ENCODE results near the gene ERAL1. TPM values are rescaled to one million over a fixed set of nuclear protein-coding genes. Genes with fewer than 3 reads are reported as not detected.
"Not testable (repeated sequence)": the region's sequence is repeated elsewhere in the genome, so short reads cannot be mapped to it uniquely, and the experiment has no call there.

ERAL1 gene
- total and polyA plus RNA-seq, 3 experiments from 2014 or later: 44.7 to 86.2 (median 84.1) TPM

- Histone ChIP-seq H3K4me3 (ENCODE audit: low read length) (peak overlapping the region; percentile 82), H3K36me3 (ENCODE audit: insufficient read depth, low read length) (no peaks in the 10 kb centered on the region), H3K4me1 (ENCODE audit: insufficient read depth, low read length) (peaks cover 11% of the 10 kb centered on the region), H3K27me3 (ENCODE audit: insufficient read depth, low read length, poor library complexity, severe bottlenecking) (no peaks in the 10 kb centered on the region), H3K27ac (ENCODE audit: low read depth, low read length) (peak overlapping the region; percentile 80), H3K9me3 (ENCODE audit: low read length) (no peaks in the 10 kb centered on the region)
- no peaks in the 10 kb centered on the region for H3K27me3 Mint-ChIP-seq
- POLR2A ChIA-PET: interaction anchor here (0.7 to 1.2 kb wide), 4 partner anchors 28 to 122 kb away, joined by 7 to 9 read pairs (median 8); partner anchors contain the start of genes PHF12 and RPL23A
- no peak for DNase-seq
- H3K27ac Mint-ChIP-seq: peak overlapping the region; percentile 84 to 98 (median 98)
- H3K9me3 Mint-ChIP-seq: no peaks in the 10 kb centered on the region
- H3K4me1 Mint-ChIP-seq: peaks cover 20 to 35% (median 31%) of the 10 kb centered on the region in 3 donors
- H3K36me3 Mint-ChIP-seq: peaks cover 0 to 18% (median 0%) of the 10 kb centered on the region in 3 donors
- peak overlapping the region; percentile 95 to 99 (median 98) for H3K4me3 Mint-ChIP-seq
- CTCF ChIA-PET: interaction anchor here (0.6 to 3.0 kb wide), 10 partner anchors 11 to 115 kb away, joined by 3 to 11 read pairs (median 5); partner anchors contain the start of genes DHRS13, FLOT2, PHF12 and TLCD1
These were observed 12.9 kb upstream of the ERAL1 start for GRCh38 chr17:28841901-28842281.

GRCh38 chr17:28842282-28843012 lies 12.4 kb upstream of the ERAL1 start, which contains the start of gene FAM222B:
TSS of gene FAM222B (minus strand) at chr17:28842790. CDS start at chr17:28766667, 76,123 bp downstream.
- ChIA-PET CTCF (interaction anchor here (0.6 to 3.0 kb wide), 12 partner anchors 10 to 508 kb away, joined by 3 to 11 read pairs (median 4); partner anchors contain the start of genes DHRS13, FLOT2, PHF12 and TLCD1), POLR2A (interaction anchor here (0.7 to 1.2 kb wide), 6 partner anchors 24 to 123 kb away, joined by 3 to 9 read pairs (median 7); partner anchors contain the start of genes PHF12 and RPL23A)
- no peaks in the 10 kb centered on the region for H3K9me3 Mint-ChIP-seq
- Histone ChIP-seq H3K4me1 (ENCODE audit: insufficient read depth, low read length) (peaks cover 11% of the 10 kb centered on the region), H3K27me3 (ENCODE audit: insufficient read depth, low read length, poor library complexity, severe bottlenecking) (no peaks in the 10 kb centered on the region), H3K9me3 (ENCODE audit: low read length) (no peaks in the 10 kb centered on the region), H3K4me3 (ENCODE audit: low read length) (peak within 1 kb of the TSS; percentile 82), H3K27ac (ENCODE audit: low read depth, low read length) (peak within 1 kb of the TSS; percentile 80), H3K36me3 (ENCODE audit: insufficient read depth, low read length) (no peaks in the 10 kb centered on the region)
- peak within 1 kb of the TSS; percentile 84 to 98 (median 98) for H3K27ac Mint-ChIP-seq
- peaks cover 0 to 18% (median 0%) of the 10 kb centered on the region in 3 donors for H3K36me3 Mint-ChIP-seq
- H3K27me3 Mint-ChIP-seq: no peaks in the 10 kb centered on the region
- H3K4me1 Mint-ChIP-seq: peaks cover 20 to 35% (median 31%) of the 10 kb centered on the region in 3 donors
- DNase-seq: peak; percentile 82 to 91 (median 85)
- H3K4me3 Mint-ChIP-seq: peak within 1 kb of the TSS; percentile 95 to 99 (median 98)

GRCh38 chr17:28843816-28844148 lies 11.0 kb upstream of the ERAL1 start:
- Mint-ChIP-seq H3K4me3 (peak overlapping the region; percentile 37 to 99 (median 60)), H3K36me3 (peaks cover 0 to 18% (median 0%) of the 10 kb centered on the region in 3 donors), H3K27ac (peak overlapping the region in 4 of 8 donors; percentile 45 to 98 (median 80)), H3K4me1 (peaks cover 20 to 35% (median 29%) of the 10 kb centered on the region in 3 donors), H3K27me3 (no peaks in the 10 kb centered on the region), H3K9me3 (no peaks in the 10 kb centered on the region)
- peaks cover 11% of the 10 kb centered on the region for H3K4me1 ChIP-seq (ENCODE audit: insufficient read depth, low read length)
- H3K27ac ChIP-seq (ENCODE audit: low read depth, low read length): no peak overlapping the region
- no peak for DNase-seq
- H3K4me3 ChIP-seq (ENCODE audit: low read length): no peak overlapping the region
- POLR2A ChIA-PET: no interaction called here
- H3K36me3 ChIP-seq (ENCODE audit: insufficient read depth, low read length): no peaks in the 10 kb centered on the region
- no peaks in the 10 kb centered on the region for H3K27me3 ChIP-seq (ENCODE audit: insufficient read depth, low read length, poor library complexity, severe bottlenecking)
- CTCF ChIA-PET: interaction anchor here (0.9 to 3.0 kb wide), 5 partner anchors 16 to 509 kb away, joined by 3 to 11 read pairs (median 6); partner anchors contain the start of gene TLCD1
- H3K9me3 ChIP-seq (ENCODE audit: low read length): no peaks in the 10 kb centered on the region

- Mint-ChIP-seq H3K4me3 (no peak overlapping the region), H3K4me1 (peaks cover 11 to 19% (median 11%) of the 10 kb centered on the region in 3 donors), H3K36me3 (peaks cover 0 to 9% (median 0%) of the 10 kb centered on the region in 3 donors), H3K9me3 (no peaks in the 10 kb centered on the region), H3K27me3 (no peaks in the 10 kb centered on the region), H3K27ac (no peak overlapping the region)
- Histone ChIP-seq H3K9me3 (ENCODE audit: low read length) (no peaks in the 10 kb centered on the region), H3K4me3 (ENCODE audit: low read length) (no peak overlapping the region), H3K4me1 (ENCODE audit: insufficient read depth, low read length) (peaks cover 11% of the 10 kb centered on the region), H3K27me3 (ENCODE audit: insufficient read depth, low read length, poor library complexity, severe bottlenecking) (no peaks in the 10 kb centered on the region), H3K36me3 (ENCODE audit: insufficient read depth, low read length) (no peaks in the 10 kb centered on the region), H3K27ac (ENCODE audit: low read depth, low read length) (no peak overlapping the region)
- POLR2A ChIA-PET: no interaction called here
- CTCF ChIA-PET: no interaction called here
- no peak for DNase-seq
These were observed 8.6 kb upstream of the ERAL1 start for GRCh38 chr17:28846231-28846630.

- H3K4me3 Mint-ChIP-seq; H3K9me3 Mint-ChIP-seq; DNase-seq; H3K9me3 ChIP-seq (ENCODE audit: low read length); H3K27me3 Mint-ChIP-seq; H3K27ac Mint-ChIP-seq; H3K36me3 ChIP-seq (ENCODE audit: insufficient read depth, low read length); CTCF ChIA-PET; POLR2A ChIA-PET; H3K4me1 ChIP-seq (ENCODE audit: insufficient read depth, low read length); H3K36me3 Mint-ChIP-seq; H3K27ac ChIP-seq (ENCODE audit: low read depth, low read length); H3K27me3 ChIP-seq (ENCODE audit: insufficient read depth, low read length, poor library complexity, severe bottlenecking); H3K4me3 ChIP-seq (ENCODE audit: low read length): not testable (repeated sequence)
- H3K4me1 Mint-ChIP-seq: peaks cover 8 to 16% (median 9%) of the 10 kb centered on the region in 3 donors
These were observed 8.1 kb upstream of the ERAL1 start for GRCh38 chr17:28846699-28847098.

GRCh38 chr17:28848667-28849066 lies 6.1 kb upstream of the ERAL1 start:
- H3K27me3 ChIP-seq (ENCODE audit: insufficient read depth, low read length, poor library complexity, severe bottlenecking); H3K4me1 ChIP-seq (ENCODE audit: insufficient read depth, low read length); H3K27me3 Mint-ChIP-seq; H3K36me3 Mint-ChIP-seq; H3K9me3 ChIP-seq (ENCODE audit: low read length); H3K27ac ChIP-seq (ENCODE audit: low read depth, low read length); H3K36me3 ChIP-seq (ENCODE audit: insufficient read depth, low read length); H3K9me3 Mint-ChIP-seq; H3K4me3 ChIP-seq (ENCODE audit: low read length); H3K4me1 Mint-ChIP-seq; POLR2A ChIA-PET: not testable (repeated sequence)
- peak; percentile 34 to 68 (median 40) for DNase-seq
- CTCF ChIA-PET: interaction anchor here (0.7 to 2.4 kb wide), 12 partner anchors 12 to 122 kb away, joined by 3 to 10 read pairs (median 3); partner anchors contain the start of genes DHRS13 and FLOT2
- peak overlapping the region in 2 of 8 donors; percentile 10 to 57 for H3K27ac Mint-ChIP-seq
- peak overlapping the region in 1 of 7 donors; percentile 70 for H3K4me3 Mint-ChIP-seq

GRCh38 chr17:28849281-28849680 lies 5.5 kb upstream of the ERAL1 start:
- H3K27ac Mint-ChIP-seq: no peak overlapping the region
- POLR2A ChIA-PET: no interaction called here
- no peak overlapping the region for H3K4me3 ChIP-seq (ENCODE audit: low read length)

GRCh38 chr17:28853295-28853694 lies 1.5 kb upstream of the ERAL1 start:
- peak overlapping the region in 3 of 8 donors; percentile 19 to 33 (median 29) for H3K27ac Mint-ChIP-seq
- H3K4me1 ChIP-seq (ENCODE audit: insufficient read depth, low read length): peaks cover 14% of the 10 kb centered on the region
- H3K9me3 Mint-ChIP-seq: no peaks in the 10 kb centered on the region
- no peaks in the 10 kb centered on the region for H3K27me3 Mint-ChIP-seq
- H3K9me3 ChIP-seq (ENCODE audit: low read length): no peaks in the 10 kb centered on the region
- H3K36me3 Mint-ChIP-seq: peaks cover 0 to 24% (median 4%) of the 10 kb centered on the region in 3 donors
- no peaks in the 10 kb centered on the region for H3K27me3 ChIP-seq (ENCODE audit: insufficient read depth, low read length, poor library complexity, severe bottlenecking)
- peak overlapping the region; percentile 19 to 91 (median 39) for H3K4me3 Mint-ChIP-seq
- ChIA-PET CTCF (interaction anchor here (2.0 kb wide), 1 partner anchor 11 kb away, joined by 5 read pairs; the partner anchor contains the start of gene FAM222B), POLR2A (interaction anchor here (0.7 kb wide), 3 partner anchors 44 to 242 kb away, joined by 7 to 14 read pairs (median 8); partner anchors contain the start of gene FLOT2)
- peaks cover 15 to 23% (median 20%) of the 10 kb centered on the region in 3 donors for H3K4me1 Mint-ChIP-seq
- no peak for DNase-seq
- no peak overlapping the region for H3K27ac ChIP-seq (ENCODE audit: low read depth, low read length)
- no peak overlapping the region for H3K4me3 ChIP-seq (ENCODE audit: low read length)
- peaks cover 8% of the 10 kb centered on the region for H3K36me3 ChIP-seq (ENCODE audit: insufficient read depth, low read length)

More at GRCh38 chr17:28849281-28849680, 5.5 kb upstream of the ERAL1 start:
- H3K27me3 Mint-ChIP-seq: no peaks in the 10 kb centered on the region
- CTCF ChIA-PET: interaction anchor here (0.7 to 2.4 kb wide), 11 partner anchors 11 to 331 kb away, joined by 3 to 10 read pairs (median 3); partner anchors contain the start of genes DHRS13 and FLOT2
- H3K4me3 Mint-ChIP-seq: peak overlapping the region in 1 of 7 donors; percentile 5
- H3K36me3 ChIP-seq (ENCODE audit: insufficient read depth, low read length): no peaks in the 10 kb centered on the region
- peaks cover 2 to 3% (median 2%) of the 10 kb centered on the region in 3 donors for H3K4me1 Mint-ChIP-seq
- no peak overlapping the region for H3K27ac ChIP-seq (ENCODE audit: low read depth, low read length)
- no peaks in the 10 kb centered on the region for H3K36me3 Mint-ChIP-seq
- H3K9me3 ChIP-seq (ENCODE audit: low read length): no peaks in the 10 kb centered on the region
- no peaks in the 10 kb centered on the region for H3K9me3 Mint-ChIP-seq
- DNase-seq: no peak
- H3K27me3 ChIP-seq (ENCODE audit: insufficient read depth, low read length, poor library complexity, severe bottlenecking): no peaks in the 10 kb centered on the region
- peaks cover 2% of the 10 kb centered on the region for H3K4me1 ChIP-seq (ENCODE audit: insufficient read depth, low read length)

All from CD8-positive, alpha-beta memory T cell (primary cell).